ENCODE data around the gene AP3B1.

Gene AP3B1

DNA sequence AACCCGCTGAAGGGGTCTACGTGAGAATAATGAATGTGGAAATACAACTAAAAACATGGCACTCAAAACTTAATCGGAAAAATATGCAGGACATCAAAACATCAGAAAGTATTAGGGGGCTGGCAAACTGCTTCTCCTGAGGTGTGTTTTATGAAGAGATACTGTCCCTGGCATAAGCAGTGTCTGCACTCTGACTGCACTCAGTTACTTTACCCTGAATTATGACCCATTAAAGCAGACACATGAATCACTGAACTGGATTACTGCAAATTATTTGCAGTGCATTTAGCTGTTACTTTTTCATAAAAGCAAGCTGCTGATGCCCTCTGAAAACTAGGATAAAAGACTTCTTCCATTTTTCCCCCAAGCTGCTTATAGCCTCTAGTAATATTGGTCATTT, 164.9 kb downstream of the AP3B1 start:
- H3F3A ChIP-seq (ENCODE audit: insufficient read depth, low read length), result no peaks in the 10 kb centered on the region
- no peaks in the 10 kb centered on the region for H3K9me3 ChIP-seq (ENCODE audit: low read length)
- H3K4me3 ChIP-seq (ENCODE audit: low read depth, low read length, poor library complexity, severe bottlenecking), result no peak overlapping the region
- no peaks in the 10 kb centered on the region for H3K79me2 ChIP-seq (ENCODE audit: insufficient read depth, low read length)
- no peaks in the 10 kb centered on the region for H3K27me3 ChIP-seq (ENCODE audit: insufficient read depth, low read length)
- H3K4me1 ChIP-seq (ENCODE audit: insufficient read depth, low read length, severe bottlenecking), result no peaks in the 10 kb centered on the region
- no peak overlapping the region for H2AFZ ChIP-seq (ENCODE audit: low read length)
- H3K27ac ChIP-seq (ENCODE audit: low read depth, low read length, poor library complexity, severe bottlenecking), result no peak overlapping the region
- no peaks in the 10 kb centered on the region for H4K20me1 ChIP-seq (ENCODE audit: insufficient read depth, low read length)
- TF ChIP-seq, protein P1, sequence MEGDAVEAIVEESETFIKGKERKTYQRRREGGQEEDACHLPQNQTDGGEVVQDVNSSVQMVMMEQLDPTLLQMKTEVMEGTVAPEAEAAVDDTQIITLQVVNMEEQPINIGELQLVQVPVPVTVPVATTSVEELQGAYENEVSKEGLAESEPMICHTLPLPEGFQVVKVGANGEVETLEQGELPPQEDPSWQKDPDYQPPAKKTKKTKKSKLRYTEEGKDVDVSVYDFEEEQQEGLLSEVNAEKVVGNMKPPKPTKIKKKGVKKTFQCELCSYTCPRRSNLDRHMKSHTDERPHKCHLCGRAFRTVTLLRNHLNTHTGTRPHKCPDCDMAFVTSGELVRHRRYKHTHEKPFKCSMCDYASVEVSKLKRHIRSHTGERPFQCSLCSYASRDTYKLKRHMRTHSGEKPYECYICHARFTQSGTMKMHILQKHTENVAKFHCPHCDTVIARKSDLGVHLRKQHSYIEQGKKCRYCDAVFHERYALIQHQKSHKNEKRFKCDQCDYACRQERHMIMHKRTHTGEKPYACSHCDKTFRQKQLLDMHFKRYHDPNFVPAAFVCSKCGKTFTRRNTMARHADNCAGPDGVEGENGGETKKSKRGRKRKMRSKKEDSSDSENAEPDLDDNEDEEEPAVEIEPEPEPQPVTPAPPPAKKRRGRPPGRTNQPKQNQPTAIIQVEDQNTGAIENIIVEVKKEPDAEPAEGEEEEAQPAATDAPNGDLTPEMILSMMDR (IDR thresholded peaks at IDR 0.05; ENCODE audit: low read length), result no peak
- TF ChIP-seq EZH2 (IDR thresholded peaks at IDR 0.05; ENCODE audit: borderline replicate concordance, low read length), result no peak
- H3K9ac ChIP-seq (ENCODE audit: low read length), result no peak overlapping the region
- no peaks in the 10 kb centered on the region for H3K9me2 ChIP-seq (ENCODE audit: low read depth, low read length)
- no peak overlapping the region for H3K4me2 ChIP-seq (ENCODE audit: low read length)
- H3K36me3 ChIP-seq (ENCODE audit: insufficient read depth, low read length), result peaks cover 12% of the 10 kb centered on the region; the same call in 1 of the 2 replicates

DNA sequence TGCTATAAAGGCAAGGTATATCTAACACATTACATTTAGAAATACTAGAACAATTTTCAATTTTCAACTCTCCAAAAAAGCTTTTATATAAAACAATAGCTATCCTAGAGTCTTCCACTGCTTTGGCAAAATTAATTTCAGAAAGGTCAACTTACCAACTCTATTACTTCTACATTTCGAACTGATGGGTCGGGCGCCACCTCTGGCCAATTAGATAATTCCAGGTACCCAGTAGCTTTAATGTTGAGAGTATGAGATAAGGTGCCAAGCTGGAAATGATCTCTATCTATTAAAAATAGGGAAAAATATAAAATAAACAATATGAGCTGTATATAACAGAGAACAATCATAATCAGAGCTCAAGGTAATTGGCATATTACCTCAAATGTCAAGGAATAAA, 166.6 kb downstream of the AP3B1 start:
- H3K4me2 ChIP-seq (ENCODE audit: low read length), result no peak overlapping the region

DNA sequence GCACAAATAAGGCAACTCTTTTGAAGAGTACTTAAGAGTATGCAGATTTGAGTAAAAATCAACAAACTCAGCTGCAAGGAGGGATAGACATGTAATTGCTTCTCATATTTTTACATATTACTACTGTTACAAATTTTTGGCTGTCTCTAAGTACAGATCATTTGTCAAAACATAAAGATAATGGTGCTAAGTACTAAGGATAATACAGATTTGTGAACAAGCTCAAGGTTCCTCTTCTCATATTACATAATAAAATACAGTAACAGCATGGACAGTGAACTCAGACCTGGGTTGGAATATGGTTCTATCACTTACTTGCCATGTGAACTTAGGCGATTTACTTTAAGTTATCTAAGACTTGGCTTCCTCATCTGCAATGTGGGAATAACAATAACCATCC, 168.0 kb downstream of the AP3B1 start:
- Histone ChIP-seq H3K9ac (ENCODE audit: low read length) (no peak overlapping the region), H3K27ac (ENCODE audit: low read depth, low read length, poor library complexity, severe bottlenecking) (no peak overlapping the region), H3K4me1 (ENCODE audit: insufficient read depth, low read length, severe bottlenecking) (no peaks in the 10 kb centered on the region), H3K4me2 (ENCODE audit: low read length) (no peak overlapping the region), H4K20me1 (ENCODE audit: insufficient read depth, low read length) (no peaks in the 10 kb centered on the region), H3K27me3 (ENCODE audit: insufficient read depth, low read length) (no peaks in the 10 kb centered on the region), H3K79me2 (ENCODE audit: insufficient read depth, low read length) (no peaks in the 10 kb centered on the region), H3K36me3 (ENCODE audit: insufficient read depth, low read length) (peaks cover 15% of the 10 kb centered on the region; the same call in 1 of the 2 replicates), H3K9me2 (ENCODE audit: low read depth, low read length) (no peaks in the 10 kb centered on the region), H3K9me3 (ENCODE audit: low read length) (no peaks in the 10 kb centered on the region), H2AFZ (ENCODE audit: low read length) (no peak overlapping the region), H3K4me3 (ENCODE audit: low read depth, low read length, poor library complexity, severe bottlenecking) (no peak overlapping the region), H3F3A (ENCODE audit: insufficient read depth, low read length) (no peaks in the 10 kb centered on the region)
- TF ChIP-seq, protein P1 (IDR thresholded peaks at IDR 0.05; ENCODE audit: low read length), result no peak
- no peak for TF ChIP-seq EZH2 (IDR thresholded peaks at IDR 0.05; ENCODE audit: borderline replicate concordance, low read length)

More for the DNA sequence above, 166.6 kb downstream of the AP3B1 start:
- Histone ChIP-seq H2AFZ (ENCODE audit: low read length) (no peak overlapping the region), H3K27me3 (ENCODE audit: insufficient read depth, low read length) (no peaks in the 10 kb centered on the region), H3F3A (ENCODE audit: insufficient read depth, low read length) (no peaks in the 10 kb centered on the region), H3K4me3 (ENCODE audit: low read depth, low read length, poor library complexity, severe bottlenecking) (no peak overlapping the region), H3K79me2 (ENCODE audit: insufficient read depth, low read length) (no peaks in the 10 kb centered on the region), H3K27ac (ENCODE audit: low read depth, low read length, poor library complexity, severe bottlenecking) (no peak overlapping the region), H4K20me1 (ENCODE audit: insufficient read depth, low read length) (no peaks in the 10 kb centered on the region), H3K36me3 (ENCODE audit: insufficient read depth, low read length) (peaks cover 15% of the 10 kb centered on the region; the same call in 1 of the 2 replicates), H3K4me1 (ENCODE audit: insufficient read depth, low read length, severe bottlenecking) (no peaks in the 10 kb centered on the region), H3K9me3 (ENCODE audit: low read length) (no peaks in the 10 kb centered on the region), H3K9ac (ENCODE audit: low read length) (no peak overlapping the region), H3K9me2 (ENCODE audit: low read depth, low read length) (no peaks in the 10 kb centered on the region)
- no peak for TF ChIP-seq EZH2 (IDR thresholded peaks at IDR 0.05; ENCODE audit: borderline replicate concordance, low read length)
- TF ChIP-seq, protein P1 (IDR thresholded peaks at IDR 0.05; ENCODE audit: low read length), result peak; percentile 71

Data from OCI-LY1 (cell line).